IPS-18a (cell line): Measurements from ENCODE around the gene SLC16A12.

ENCODE experiments used
- H3K27ac ChIP-seq: one replicate; pipeline ENCODE4 v1.5.1; 2013; ENCODE audit warnings: low read length
- H3K27me3 ChIP-seq: one replicate; pipeline ENCODE4 v1.6.1; 2013; ENCODE audit warnings: mild to moderate bottlenecking, low read length; ENCODE audit not compliant: control insufficient read depth, insufficient read depth
- H3K36me3 ChIP-seq: one replicate; pipeline ENCODE4 v1.6.1; 2013; ENCODE audit warnings: low read depth, low read length; ENCODE audit not compliant: control insufficient read depth
- H3K4me1 ChIP-seq: one replicate; pipeline ENCODE4 v1.6.1; 2013; ENCODE audit warnings: low read depth, low read length; ENCODE audit not compliant: control insufficient read depth
- H3K4me3 ChIP-seq: one replicate; pipeline ENCODE4 v1.5.1; 2013; ENCODE audit warnings: low read length
- H3K9ac ChIP-seq: one replicate; pipeline ENCODE4 v1.6.1; 2013; ENCODE audit warnings: mild to moderate bottlenecking, low read length, moderate library complexity
- H3K9me3 ChIP-seq: one replicate; pipeline ENCODE4 v1.6.1; 2013; ENCODE audit warnings: low read depth, low read length; ENCODE audit not compliant: control insufficient read depth

Gene SLC16A12

GRCh38 chr10:89504691-89505090 lies 30.7 kb downstream of the SLC16A12 start:
- no peak overlapping the region for H3K9ac ChIP-seq
- H3K4me1 ChIP-seq, result no peaks in the 10 kb centered on the region
- no peaks in the 10 kb centered on the region for H3K27me3 ChIP-seq
- no peak overlapping the region for H3K27ac ChIP-seq
- no peaks in the 10 kb centered on the region for H3K9me3 ChIP-seq
- H3K4me3 ChIP-seq, result no peak overlapping the region
- no peaks in the 10 kb centered on the region for H3K36me3 ChIP-seq

GRCh38 chr10:89503652-89504370 lies 31.6 kb downstream of the SLC16A12 start:
- H3K9ac ChIP-seq, result no peak overlapping the region
- H3K27ac ChIP-seq, result no peak overlapping the region
- no peaks in the 10 kb centered on the region for H3K9me3 ChIP-seq
- H3K36me3 ChIP-seq, result no peaks in the 10 kb centered on the region
- H3K4me1 ChIP-seq, result no peaks in the 10 kb centered on the region
- H3K27me3 ChIP-seq, result no peaks in the 10 kb centered on the region
- H3K4me3 ChIP-seq, result no peak overlapping the region

- no peak overlapping the region for H3K9ac ChIP-seq
- H3K36me3 ChIP-seq, result no peaks in the 10 kb centered on the region
- H3K4me1 ChIP-seq, result no peaks in the 10 kb centered on the region
- H3K27ac ChIP-seq, result no peak overlapping the region
- no peak overlapping the region for H3K4me3 ChIP-seq
- H3K9me3 ChIP-seq, result no peaks in the 10 kb centered on the region
- H3K27me3 ChIP-seq, result no peaks in the 10 kb centered on the region
These were observed 32.2 kb downstream of the SLC16A12 start for GRCh38 chr10:89503151-89503550.

- no peak overlapping the region for H3K4me3 ChIP-seq
- H3K27ac ChIP-seq, result no peak overlapping the region
- no peaks in the 10 kb centered on the region for H3K4me1 ChIP-seq
- no peaks in the 10 kb centered on the region for H3K36me3 ChIP-seq
- no peak overlapping the region for H3K9ac ChIP-seq
- no peaks in the 10 kb centered on the region for H3K27me3 ChIP-seq
- no peaks in the 10 kb centered on the region for H3K9me3 ChIP-seq
These were observed 32.8 kb downstream of the SLC16A12 start for GRCh38 chr10:89502549-89502948.

GRCh38 chr10:89494575-89494974 lies 40.8 kb downstream of the SLC16A12 start:
- Histone ChIP-seq H3K27ac (no peak overlapping the region), H3K9me3 (no peaks in the 10 kb centered on the region), H3K27me3 (no peaks in the 10 kb centered on the region), H3K4me3 (no peak overlapping the region), H3K9ac (no peak overlapping the region), H3K36me3 (no peaks in the 10 kb centered on the region), H3K4me1 (peaks cover 17% of the 10 kb centered on the region)

- Histone ChIP-seq H3K9ac (no peak overlapping the region), H3K36me3 (no peaks in the 10 kb centered on the region), H3K4me3 (no peak overlapping the region), H3K27me3 (no peaks in the 10 kb centered on the region), H3K9me3 (no peaks in the 10 kb centered on the region), H3K4me1 (peaks cover 17% of the 10 kb centered on the region), H3K27ac (no peak overlapping the region)
These were observed 41.3 kb downstream of the SLC16A12 start for GRCh38 chr10:89494068-89494467.

- no peaks in the 10 kb centered on the region for H3K9me3 ChIP-seq
- no peaks in the 10 kb centered on the region for H3K36me3 ChIP-seq
- no peak overlapping the region for H3K27ac ChIP-seq
- H3K4me3 ChIP-seq, result no peak overlapping the region
- H3K4me1 ChIP-seq, result peaks cover 17% of the 10 kb centered on the region
- no peaks in the 10 kb centered on the region for H3K27me3 ChIP-seq
- no peak overlapping the region for H3K9ac ChIP-seq
These were observed 43.5 kb downstream of the SLC16A12 start for GRCh38 chr10:89491932-89492331.

- Histone ChIP-seq H3K27me3 (no peaks in the 10 kb centered on the region), H3K9ac (no peak overlapping the region), H3K27ac (no peak overlapping the region)
These were observed 44.6 kb downstream of the SLC16A12 start for GRCh38 chr10:89490596-89491335.

GRCh38 chr10:89482256-89482655 lies 53.1 kb downstream of the SLC16A12 start:
- Histone ChIP-seq H3K9me3 (no peaks in the 10 kb centered on the region), H3K27me3 (no peaks in the 10 kb centered on the region), H3K9ac (no peak overlapping the region), H3K4me1 (peaks cover 11% of the 10 kb centered on the region), H3K36me3 (no peaks in the 10 kb centered on the region), H3K27ac (no peak overlapping the region), H3K4me3 (no peak overlapping the region)

More at GRCh38 chr10:89490596-89491335, 44.6 kb downstream of the SLC16A12 start:
- Histone ChIP-seq H3K9me3 (no peaks in the 10 kb centered on the region), H3K36me3 (no peaks in the 10 kb centered on the region), H3K4me3 (no peak overlapping the region), H3K4me1 (peaks cover 17% of the 10 kb centered on the region)

- H3K9me3 ChIP-seq, result no peaks in the 10 kb centered on the region
- H3K4me1 ChIP-seq, result peaks cover 11% of the 10 kb centered on the region
- H3K4me3 ChIP-seq, result no peak overlapping the region
- H3K27ac ChIP-seq, result no peak overlapping the region
- H3K36me3 ChIP-seq, result no peaks in the 10 kb centered on the region
- no peaks in the 10 kb centered on the region for H3K27me3 ChIP-seq
- H3K9ac ChIP-seq, result no peak overlapping the region
These were observed 53.7 kb downstream of the SLC16A12 start for GRCh38 chr10:89481662-89482061.

GRCh38 chr10:89479771-89480446 lies 55.5 kb downstream of the SLC16A12 start:
- Histone ChIP-seq H3K27me3 (no peaks in the 10 kb centered on the region), H3K9ac (no peak overlapping the region), H3K36me3 (no peaks in the 10 kb centered on the region), H3K4me3 (no peak overlapping the region), H3K4me1 (peaks cover 18% of the 10 kb centered on the region), H3K27ac (no peak overlapping the region), H3K9me3 (no peaks in the 10 kb centered on the region)
